GM18511 (cell line): ENCODE results near the gene UBE2J2.

ENCODE experiments used
- ATAC-seq: cut with Tn5 transposase; IDR thresholded peaks from one replicate; pipeline ENCODE4 v1.9.1; 2021; ENCODE audit warnings: mild to moderate bottlenecking, moderate library complexity; ENCODE audit not compliant: unreplicated experiment

Gene UBE2J2

DNA sequence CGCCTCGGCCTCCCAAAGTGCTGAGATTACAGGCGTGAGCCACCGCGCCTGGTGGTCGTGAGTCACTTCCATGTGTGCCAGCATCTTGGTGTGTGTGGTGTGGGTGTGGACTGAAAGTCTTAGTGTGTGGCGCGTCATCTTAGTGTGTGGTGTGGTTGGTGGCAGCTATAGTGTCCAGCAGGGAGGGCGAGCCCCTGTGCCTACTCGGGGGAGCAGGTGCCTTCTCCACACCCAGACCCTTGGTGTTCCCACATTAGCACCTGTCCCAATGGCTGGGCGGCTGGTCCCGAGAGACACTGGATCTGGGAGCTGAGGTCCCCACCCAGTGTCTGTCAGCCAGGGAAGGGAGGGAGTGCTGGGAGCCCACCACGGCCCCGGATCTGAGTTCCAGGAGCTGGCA lies 9.3 kb upstream of the UBE2J2 start:
- ATAC-seq = no peak

DNA sequence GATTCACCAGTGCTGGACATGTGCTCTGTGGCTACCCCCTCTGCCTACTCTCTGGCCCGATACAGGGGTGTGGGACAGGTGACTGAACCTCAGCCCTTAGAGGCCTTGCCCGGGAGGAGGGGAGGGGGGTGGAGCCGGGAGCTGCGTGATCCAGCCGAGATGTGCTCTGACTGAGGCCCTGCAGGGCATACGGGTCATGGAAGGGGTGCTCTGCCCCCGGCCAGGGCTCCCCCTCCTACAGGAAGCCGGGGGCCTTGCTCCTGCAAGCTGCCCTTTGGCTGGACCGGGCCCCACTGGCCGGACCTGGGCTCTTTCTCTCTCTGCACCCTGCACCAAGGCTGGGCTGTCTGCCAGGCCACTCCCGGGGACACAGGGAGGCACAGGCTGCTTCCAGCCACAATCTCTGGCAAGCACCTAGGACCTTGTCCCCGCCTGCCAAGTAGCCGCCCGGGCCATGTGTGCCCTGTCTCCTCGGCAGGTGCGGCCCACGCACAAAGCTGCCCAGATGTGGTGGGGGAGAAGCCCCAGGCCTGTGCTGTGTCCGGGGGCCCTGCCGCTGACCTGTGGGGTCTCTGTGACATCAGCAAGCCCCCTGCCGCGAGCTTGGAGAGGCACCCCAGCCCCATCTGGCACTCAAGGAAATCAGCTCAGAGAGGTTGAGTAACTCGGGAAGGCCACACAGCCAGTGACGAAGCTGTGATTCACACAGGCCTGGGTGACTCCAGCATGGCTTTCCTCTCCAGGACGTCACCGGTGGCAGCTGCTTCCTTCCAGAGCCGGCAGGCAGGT lies 8.1 kb upstream of the UBE2J2 start:
- no peak for ATAC-seq

DNA sequence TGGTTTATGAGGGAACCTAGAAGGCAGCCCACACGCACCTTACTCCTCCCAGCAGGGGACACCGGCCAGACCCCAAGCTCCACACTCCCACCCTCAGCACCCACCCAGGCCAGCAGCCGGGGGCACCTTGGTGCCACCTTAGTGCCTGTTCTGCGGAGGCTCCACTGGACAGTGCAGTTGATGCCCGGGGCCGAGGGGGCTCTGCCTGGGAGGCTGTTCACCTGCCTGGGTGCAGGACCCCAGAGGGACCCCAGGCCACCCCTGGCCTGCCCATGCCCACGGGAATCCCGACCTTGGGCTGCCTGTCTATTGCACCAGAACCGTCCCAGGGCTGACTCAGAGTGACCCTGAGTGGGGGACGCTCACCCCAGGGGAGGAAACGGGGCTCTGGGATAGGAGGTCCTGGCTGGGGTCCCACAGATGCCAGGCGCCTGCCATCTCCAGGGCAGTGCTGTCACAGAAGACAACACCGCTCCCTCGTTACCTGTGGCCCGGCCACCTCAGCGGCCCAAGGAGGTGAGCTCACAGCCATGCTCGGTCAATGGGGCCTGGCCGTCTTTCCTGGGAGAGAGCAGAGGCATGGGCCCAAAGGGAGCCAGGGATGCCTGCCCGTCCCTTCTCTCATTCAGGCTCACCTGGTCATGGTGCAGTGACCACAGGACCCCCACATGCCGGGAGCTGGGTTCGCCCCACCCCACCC lies 7.3 kb upstream of the UBE2J2 start:
- ATAC-seq = no peak

DNA sequence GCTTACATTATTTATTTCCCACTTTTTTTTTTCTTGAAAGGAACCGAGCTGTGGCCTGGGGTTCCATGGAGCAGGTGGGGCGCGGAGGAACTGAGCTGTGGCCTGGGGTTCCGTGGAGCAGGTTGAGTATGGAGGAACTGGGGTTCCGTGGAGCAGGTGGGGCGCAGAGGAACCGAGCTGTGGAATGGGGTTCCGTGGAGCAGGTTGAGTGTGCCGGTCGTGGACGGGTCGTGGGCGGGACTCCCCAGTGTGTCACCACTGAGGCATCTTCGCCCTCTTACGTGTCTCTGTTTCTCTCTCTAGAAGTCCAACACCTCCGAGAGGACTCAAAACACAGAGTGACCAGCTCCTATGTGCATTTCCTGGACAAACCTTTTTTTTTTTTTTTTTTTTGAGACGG lies 5.4 kb upstream of the UBE2J2 start:
- no peak for ATAC-seq

DNA sequence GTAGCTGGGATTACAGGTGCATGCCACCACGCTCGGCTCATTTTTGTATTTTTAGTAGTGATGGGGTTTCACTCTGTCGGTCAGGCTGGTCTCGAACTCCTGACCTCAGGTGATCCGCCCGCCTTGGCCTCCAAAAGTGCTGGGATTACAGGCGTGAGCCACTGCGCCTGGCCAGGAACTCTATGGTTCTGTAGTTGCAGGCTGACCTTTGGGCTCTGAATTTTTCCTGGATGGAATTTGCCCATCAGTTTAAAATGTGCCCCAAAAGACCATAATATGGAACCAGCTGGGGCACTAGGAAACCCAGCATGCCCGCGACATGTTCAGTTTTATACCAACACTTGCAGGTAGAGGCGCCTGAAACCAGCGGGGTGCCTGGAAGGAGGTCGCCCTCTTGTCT lies 5.0 kb upstream of the UBE2J2 start:
- no peak for ATAC-seq

DNA sequence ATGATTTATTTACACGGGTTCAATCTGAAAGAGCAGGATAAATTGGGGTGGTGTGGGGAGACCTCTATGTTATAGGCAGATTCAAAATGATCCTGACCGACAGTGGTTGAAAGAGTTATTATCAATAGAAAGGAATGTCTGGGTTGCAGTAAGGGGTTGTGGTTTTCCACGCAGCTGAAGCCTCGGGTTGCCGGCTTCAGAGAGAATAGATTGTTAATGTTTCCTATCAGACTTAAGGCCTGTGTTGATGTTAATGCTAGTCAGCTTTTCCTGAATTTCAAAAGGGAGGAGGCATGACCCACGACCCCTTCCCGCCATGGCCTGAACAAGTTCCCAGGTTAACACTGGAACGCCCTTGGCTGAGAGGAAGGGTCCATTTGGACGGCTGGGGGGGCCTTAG lies 2.2 kb upstream of the UBE2J2 start:
- no peak for ATAC-seq

DNA sequence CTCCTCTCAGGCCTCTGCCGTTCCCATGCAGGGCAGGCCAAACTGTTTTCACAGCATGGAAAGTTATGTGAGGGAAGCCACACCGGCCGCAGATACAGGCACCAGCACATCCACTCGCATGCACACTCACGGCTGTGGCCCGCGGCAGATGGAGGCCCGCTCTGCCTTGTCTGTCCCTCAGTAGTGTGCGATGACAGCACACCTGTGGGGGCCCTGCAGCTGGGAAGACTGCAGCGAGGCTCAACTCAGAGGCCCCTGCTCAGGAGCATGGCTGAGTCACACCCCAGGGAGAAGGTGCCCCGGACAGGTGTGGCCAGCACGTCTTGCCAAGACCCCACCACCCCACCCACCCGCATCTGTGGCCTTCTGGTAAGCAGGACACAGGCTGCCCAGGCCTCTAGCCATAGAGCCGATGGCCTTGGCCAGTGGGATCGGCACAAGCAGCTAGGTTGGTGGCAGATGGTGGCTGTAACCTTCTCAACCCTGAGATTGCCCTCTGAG lies 1.3 kb upstream of the UBE2J2 start:
- ATAC-seq = no peak

DNA sequence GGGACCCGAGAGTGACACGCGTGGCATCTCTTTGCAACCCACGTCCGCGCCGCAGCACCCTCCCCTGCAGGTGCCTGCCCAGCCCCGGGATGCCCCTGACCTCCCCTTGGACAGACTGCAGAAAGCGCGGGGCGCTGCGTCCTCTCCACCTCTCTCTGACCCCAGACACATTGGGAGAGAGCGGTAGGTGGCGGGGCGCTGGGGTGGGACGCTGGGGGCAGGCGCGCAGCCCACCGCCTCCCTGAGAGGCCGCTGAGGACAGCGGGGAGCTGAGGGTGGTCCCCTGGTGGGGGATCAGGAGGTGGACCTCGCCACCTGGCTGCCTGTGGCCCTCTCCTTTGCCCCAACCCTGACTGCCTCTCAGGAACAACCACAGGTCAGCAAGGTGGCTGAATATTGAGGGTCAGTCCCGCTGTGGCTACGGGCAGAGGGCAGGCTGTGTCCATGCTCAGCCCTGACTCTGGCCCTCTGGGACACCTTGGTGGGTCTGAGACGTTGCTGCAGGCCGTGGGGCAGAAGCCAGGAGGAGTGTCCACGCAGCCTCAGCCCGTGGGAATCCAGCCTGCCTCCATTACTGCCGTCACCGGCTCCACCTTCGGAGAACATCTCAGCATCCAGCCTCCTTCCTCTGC lies 761 bp upstream of the UBE2J2 start:
- no peak for ATAC-seq

DNA sequence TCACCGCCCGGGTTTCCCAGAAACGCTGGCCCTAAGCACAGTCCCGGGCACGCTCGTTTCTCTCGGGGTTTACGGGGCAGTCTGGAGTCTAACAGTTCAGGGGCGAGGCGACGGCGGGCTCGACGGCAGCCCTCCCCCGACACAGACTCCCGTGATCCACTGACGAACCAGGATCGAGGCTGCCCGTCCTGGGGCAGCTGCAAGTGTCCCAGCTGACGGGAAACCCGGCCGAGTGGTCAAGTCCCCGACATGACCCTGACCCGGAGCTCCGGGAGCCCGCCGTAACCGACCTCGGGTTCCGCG lies 494 bp downstream of the UBE2J2 start:
- ATAC-seq = no peak

DNA sequence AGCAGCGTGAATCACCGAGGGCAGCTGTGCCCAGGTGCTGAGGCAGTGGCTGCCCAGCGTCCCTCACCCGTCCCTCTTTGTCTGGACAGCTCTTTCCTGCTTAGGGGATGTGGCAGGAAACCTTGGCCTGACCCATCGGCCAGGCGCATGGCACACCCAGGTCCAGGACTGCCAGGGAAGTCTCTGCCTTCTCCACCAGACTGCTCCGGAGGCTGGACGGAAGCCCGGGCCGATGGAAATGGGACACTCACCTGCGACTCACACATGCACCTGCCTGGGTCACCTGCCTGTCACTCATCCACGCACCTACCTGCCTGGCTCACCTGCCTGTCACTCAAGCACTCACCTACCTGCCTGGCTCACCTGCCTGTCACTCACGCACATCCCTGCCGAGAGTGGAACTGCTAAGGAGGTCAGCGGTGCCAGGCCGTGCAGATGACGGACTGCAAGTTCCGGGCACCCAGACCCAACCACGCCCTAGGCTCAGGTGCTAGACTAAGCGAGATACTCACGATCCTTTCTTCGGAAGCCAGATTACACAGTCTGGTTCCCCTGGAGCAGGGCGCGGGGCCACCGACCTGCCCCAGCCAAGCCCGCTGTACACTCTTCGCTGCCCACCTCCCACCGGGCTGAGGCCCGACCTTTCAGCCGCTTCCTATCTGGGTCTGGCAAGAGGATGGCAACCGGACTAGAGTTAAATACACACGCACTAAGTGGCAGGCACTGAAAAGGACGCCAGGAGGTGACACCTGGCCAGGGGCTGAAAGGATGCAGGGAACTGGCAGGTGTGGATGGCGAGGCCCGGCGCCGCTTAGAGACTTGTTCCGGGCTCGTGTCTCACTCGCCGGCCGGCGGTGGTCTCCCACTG lies 1.1 kb downstream of the UBE2J2 start:
- ATAC-seq = no peak

DNA sequence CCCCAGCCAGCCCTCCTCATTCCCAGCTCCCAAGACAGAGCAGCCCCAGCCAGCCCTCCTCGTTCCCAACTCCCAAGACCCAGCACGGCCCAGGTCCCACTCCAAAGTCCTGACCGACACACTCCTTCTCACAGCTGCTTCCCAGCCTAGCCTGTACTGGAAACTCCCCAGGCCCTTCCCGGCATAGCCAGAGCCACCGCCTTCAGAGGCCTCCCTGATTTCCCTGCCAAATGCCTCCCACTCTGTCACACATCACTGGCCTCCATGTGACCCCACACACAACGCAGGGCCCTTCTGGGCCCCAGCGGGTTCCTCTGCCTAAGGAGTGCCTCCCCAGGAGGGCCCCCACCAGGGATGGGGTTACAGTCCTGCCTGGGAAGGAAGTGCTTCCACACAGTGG lies 2.8 kb downstream of the UBE2J2 start:
- no peak for ATAC-seq

DNA sequence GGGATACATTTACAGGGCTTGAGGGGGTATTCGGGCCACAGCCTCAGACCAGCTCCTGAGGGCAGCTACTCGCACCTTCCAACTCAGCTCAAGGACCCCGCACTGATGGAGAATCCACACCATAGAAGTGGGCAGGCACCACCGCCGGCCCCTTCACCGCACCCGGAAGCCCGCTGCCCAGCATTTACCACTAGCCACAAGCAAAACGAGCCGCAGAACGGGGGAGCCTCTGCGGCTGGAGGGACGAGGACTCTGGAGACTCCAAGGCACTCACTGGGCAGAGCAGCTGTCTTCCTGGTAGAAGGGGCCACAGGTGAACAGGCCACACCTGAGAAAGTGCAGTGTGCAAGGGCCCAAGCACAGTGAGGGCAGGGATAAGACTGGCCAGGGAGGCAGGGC lies 5.4 kb downstream of the UBE2J2 start:
- ATAC-seq = no peak

DNA sequence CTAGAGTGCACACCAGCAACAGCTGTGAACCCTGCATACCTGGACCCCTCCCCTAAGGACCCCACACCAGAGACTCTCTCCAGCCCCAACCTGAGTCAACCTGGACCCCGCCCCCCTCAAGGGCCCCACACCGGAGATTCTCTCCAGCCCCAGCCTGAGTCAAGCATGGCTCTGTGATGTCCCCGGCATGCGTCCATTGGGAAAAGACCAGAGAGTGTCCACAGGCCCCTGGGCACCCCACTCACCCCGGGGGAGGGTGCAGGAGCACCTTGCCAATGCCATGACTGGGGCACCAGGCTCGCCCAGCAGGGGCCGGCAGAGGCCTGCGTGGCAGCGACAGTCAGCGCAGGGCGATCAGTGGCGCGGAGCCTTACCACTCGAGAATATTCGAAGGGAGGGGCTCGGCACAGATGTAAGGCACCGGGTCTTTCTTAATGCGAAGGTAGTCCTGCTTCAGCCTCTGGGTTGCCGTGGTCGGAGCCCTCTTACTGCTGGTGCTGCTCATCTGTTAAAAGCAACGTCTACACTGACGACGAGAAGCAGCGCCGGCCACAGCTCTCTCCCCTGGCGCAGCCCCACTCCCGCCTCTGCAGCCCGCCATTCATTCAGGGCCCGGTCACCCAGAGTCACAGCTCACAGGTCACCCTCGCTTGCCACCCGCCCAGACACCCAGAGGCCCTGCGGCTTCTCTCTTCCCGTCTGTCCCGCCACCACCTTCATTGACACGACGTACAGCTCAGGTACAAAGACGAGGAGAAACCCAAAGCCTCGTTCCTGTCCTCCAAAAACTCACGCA lies 6.0 kb downstream of the UBE2J2 start:
- no peak for ATAC-seq

DNA sequence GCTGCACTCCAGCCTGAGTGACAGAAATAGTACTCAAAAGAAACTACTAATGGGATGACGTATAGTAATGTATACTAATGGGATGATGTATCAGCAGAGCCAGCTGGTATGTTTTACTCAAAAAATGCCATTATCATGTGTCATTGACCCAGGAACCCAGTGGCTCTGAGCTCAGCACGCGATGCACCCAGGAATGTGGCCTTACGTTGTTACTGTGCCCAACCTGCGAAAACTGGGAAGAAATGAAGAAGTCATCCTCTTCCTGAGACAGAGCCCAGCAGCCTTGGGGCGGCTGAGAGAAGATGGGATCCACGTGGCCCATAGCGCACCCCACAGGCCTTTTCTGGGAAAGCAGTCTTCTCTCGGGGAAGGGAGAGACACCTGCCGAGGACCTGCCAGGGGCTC lies 8.8 kb downstream of the UBE2J2 start:
- ATAC-seq = no peak

DNA sequence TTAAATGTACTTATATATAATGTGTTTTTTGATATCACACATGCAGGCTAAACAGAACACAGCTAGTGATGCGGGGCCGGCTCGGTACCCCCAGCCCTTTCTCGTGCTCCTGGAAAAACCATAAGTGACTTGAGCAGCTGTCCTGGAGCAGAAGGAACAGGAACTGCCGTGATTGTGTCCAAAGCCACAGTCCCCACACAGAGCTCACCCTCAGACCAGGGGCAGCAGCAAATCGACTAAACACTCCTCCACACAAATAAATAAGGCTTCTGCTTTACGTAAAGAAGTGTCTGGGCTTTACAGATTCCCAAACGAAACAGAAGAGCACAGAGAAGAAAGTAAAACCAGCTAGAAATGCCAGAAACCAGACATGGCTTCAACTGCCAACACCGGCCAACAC lies 9.6 kb downstream of the UBE2J2 start:
- ATAC-seq = no peak

DNA sequence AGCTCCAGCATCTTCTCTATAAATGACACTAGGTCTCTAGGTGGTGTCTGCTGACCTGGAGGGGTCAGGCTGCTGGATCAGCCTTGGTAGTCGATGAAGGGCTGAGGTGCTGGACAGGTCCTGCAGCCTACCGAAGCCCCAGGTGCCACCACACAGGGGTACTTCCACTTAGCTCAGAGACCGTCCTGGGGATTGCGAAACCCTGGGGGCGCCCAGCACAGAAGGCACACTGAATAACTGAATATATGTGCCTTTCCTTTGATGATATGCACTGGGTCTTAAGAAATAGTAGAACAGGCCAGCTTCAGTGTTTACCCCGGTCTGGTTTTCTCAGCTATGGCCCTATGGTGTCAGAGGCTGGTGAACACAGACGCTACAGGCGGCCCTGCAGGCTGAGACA lies 10.9 kb downstream of the UBE2J2 start:
- ATAC-seq = no peak

DNA sequence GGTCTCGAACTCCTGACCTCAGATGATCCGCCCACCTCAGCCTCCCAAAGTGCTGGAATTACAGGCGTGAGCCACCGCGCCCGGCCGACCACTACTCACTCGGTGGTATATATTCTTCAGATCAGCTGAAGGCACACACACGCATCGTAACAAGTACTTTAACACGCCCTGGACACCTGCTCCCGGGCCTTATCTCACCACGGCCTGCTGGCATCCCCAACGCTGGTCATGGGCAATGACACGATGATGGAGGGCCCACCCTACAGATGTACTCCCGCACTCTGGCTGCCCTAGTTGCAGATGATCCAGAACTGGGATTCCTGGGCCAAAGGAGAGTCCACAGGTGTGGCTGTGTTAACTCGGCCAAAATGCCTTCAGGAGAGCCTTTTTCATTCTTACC lies 11.6 kb downstream of the UBE2J2 start:
- no peak for ATAC-seq

DNA sequence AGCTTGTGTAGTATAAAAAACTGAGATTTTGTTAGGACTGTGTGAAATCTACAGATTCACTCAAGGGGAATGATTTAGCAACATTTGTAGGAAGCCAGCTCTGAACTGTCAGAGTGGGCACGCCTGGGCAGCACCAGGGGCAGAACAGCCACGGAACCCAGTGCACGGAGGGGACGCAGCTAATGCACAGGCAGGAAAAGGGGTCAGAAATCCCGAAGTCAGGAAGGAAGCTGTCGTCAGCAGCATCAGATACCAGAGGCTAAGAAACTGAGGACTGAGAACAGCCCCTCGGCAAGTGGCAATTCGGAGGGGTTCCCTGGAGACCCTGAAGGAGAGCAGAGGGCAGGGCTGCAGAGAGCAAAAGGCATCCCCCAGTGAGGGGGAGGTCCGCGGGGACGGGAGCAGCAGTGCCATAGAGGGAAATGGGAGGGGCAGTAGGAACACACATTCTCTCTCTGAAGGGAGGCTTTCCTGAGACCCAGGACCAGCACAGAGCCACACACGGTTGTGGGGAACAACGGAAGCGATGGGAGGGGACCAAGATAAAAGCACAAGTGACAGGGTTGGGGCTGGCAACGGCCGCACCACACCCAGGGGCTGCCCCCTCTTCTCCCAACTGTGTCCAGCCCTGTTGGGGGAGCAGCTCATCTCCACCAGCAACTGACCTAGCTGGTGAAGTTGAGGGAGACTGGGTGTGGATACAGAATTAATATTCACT lies 12.7 kb downstream of the UBE2J2 start:
- no peak for ATAC-seq

DNA sequence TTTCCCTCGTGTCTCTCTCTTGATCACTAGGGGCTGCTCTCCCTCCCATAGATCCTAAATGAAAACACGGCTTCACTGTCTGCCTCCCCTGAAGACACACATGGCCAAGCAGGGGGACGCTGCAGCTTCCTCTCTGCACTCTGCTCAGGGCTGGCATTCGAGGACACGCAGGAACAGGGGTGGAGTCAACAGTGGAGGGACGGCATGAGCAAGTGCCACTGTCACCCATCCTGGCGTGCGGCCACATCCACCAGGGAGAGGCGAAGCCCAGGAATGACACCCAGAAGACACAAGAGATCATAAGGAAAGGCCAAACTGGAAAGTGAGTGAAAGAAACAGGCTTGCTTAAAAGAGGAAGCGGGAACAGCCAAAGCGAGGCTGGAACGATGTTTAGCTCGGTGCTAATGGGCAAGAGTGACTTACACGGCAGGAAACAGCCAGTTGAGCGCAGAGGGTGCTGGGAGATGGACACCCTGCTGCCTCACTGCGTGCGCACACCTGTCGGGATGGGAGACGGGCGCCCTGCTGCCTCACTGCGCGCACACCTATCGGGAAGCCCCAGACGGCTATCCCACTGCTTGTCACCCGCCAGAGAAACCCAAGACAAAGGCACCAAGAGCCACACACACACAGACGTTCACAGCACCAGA lies 13.6 kb downstream of the UBE2J2 start:
- ATAC-seq = no peak
